ENCODE results near the gene TTC23.

Gene TTC23

DNA sequence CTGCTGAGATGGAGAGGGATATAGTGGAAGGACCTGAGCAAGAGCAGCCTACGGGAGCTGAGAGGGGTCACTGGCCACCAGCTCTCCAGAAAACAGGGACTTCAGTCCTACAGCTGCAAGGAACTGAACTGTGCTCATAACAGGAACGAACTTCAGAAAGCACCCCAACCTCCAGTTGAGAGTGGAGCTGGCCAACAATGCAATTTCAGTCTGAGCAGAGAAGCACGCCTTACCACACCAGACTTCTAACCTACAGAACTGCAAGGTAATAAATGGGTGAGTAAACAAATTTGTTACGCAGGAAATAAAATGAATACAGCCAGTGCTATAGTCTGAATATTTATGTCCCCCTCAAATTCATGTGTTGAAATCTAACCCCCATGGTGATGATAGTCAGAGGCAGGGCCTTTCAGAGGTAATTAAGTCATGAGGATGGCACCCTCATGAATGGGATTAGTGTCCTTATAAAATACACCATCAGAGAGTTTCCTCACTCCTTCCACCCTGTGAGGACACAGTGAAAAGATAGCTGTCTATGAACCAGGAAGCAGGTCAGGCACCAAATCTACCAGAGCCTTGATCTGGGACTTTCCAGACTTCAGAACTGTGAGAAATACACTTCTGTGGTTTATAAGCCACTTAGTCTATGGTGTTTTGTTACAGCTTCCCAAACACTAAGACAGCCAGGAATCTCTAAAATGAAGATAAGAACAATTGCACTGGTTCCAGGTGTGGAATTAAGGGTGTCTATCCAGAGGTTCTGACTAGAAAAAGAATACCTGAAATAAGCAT is 85.9 kb downstream of the TTC23 start:
- no peak for DNase-seq

DNA sequence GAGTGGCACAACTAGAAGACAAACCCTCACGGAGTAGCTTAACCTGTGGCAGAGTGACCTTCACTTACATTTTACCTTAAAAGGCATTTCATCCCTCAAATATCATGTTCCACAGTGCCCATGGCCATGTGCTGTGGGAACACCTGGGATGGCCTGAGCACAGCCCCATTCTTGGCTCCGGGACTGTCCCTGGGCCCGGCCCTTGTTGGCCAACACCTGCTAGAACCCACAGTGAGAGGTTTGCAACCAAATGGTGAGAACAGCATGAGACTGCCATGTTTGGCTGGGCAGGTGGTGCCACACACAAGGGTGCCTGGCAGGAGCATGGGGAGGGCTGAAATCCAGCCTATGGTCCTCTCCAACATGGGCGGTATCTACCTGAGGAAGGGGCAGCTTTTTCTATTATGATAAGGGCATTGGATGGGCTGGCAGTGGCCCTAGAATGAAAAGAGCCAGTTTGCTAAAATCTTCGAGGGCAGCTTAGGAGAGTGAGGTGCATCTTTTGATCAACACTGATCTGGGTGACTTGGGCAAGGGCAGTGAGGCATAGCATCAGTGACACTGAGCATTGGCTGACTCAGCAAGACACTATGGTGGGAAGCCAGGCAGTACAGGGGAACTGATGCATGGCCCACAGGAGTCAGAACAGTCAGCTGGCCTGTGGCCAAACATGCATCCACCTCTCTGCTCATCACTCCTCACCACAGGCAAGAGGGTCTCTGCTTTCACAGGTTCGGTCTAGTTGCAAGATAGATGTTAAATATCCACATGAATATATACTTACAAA is 90.6 kb downstream of the TTC23 start:
- no peak for DNase-seq

DNA sequence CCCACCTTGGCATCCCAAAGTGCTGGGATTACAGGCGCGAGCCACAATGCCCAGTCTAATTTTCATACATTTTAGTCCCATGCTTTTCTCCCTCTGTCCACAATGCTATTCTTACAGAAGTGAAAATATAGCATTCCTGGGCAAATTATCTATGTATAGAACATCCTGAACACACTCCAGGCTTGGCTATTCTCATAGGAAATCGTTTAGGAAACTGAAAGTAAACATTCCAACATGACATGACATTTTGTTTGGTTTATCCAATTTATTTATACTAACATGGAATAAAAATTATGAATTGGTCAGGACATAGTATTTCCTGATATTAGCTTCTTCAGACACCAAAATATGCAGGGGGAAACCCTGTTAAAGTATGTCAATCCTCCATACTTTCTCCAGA is 91.9 kb downstream of the TTC23 start:
- DNase-seq: no peak

DNA sequence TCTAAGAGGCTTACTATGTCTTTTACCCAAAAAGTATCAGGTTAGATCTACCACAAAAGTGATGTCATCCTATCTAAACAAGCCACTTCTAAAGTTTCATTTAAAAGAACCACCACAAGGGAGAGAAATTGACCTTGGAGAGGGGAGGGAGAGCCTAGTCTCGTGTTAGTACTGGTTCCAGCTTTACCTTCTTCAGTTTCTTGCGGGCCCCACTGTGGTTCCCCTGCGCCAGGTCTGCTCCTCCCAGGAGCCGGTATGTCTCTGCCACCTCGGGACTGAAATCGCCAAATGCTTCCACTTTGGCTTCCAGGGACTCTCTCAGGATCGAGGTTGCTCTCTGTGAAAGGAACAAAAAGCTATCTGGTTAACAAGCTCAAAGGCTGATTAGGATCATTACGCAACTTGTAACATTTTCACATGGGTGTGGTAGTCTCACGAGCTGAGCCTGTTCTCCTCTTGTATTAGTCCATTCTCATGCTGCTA is 93.4 kb downstream of the TTC23 start:
- DNase-seq: no peak

DNA sequence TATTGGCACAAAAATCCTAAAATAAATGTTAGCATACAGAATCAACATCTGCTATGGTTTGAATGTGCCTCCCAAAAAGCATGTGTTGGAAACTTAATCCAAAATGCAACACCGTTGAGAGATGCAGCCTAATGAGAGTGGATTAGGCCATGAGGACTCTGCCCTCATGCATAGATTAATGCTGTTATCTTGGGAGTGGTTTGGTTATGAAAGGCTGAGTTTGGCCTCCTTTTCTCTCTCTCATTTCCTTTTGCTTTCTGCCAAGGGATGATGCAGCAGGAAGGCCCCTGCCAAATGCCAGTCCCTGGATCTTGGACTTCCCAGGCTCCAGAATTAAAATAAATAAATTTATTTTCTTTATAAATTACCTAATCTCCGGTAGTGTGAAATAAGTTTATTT is 95.1 kb downstream of the TTC23 start:
- DNase-seq: no peak

DNA sequence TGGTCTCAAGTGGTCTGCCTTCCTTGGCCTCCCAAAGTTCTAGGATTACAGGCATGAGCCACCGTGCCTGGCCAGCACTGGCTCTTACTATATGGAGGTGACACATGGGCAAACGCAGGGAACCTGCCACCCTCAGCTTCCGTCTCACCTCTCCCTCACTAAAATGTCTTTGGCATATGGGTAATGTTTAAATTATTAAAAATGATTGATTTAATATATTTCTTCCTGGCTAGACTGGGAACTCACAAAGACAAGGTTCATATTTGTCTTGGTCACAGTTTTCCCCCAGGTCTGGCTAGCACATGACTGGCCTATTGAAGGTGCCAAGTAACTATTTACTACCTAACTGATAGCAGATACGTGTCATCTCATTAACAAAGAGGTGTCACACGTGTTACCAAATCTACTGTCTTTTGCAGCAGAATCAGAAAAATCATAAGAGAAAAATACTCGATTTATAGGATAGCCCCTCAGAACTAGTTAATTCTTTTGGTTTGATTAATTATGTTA is 96.3 kb downstream of the TTC23 start:
- DNase-seq: no peak

DNA sequence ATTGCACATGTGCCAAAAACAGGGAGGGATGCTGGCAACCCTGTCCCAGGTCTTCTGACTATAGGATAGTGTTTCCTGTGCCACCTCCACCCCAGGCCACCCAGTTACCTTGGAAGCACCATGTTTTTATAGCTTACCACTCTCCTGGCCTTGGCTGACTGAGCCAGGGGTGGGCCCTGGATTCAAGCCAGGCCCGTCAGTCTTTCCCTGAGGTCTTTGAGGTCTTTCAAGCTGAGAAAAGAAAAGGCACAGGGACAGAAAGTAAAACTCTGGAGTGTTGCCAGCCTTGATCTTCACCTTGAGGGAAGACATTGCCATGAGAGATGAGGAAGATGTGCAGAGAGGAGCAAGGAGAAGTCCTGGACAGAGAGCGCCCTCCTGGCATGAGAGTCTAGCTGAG is 98.2 kb downstream of the TTC23 start:
- no peak for DNase-seq

DNA sequence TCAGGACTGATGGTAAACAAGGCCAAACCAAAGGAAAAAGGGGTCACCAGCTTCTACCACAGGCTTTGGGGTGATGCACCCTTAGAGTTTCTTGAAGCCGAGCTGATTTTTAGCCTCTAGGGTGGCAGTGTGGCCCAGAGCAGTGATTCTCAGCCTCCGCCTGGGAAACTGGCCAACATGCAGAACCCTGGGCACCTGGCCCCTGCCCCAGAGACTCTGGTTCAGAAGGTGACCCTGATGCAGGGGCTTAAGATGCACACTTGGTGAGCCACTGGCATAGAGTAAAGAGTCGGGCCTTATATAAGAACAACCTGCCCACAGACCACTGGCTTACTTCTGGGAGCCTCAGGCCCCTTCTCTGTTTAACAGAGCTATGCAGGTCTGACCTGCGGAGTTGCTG is 100.0 kb downstream of the TTC23 start:
- DNase-seq: no peak

DNA sequence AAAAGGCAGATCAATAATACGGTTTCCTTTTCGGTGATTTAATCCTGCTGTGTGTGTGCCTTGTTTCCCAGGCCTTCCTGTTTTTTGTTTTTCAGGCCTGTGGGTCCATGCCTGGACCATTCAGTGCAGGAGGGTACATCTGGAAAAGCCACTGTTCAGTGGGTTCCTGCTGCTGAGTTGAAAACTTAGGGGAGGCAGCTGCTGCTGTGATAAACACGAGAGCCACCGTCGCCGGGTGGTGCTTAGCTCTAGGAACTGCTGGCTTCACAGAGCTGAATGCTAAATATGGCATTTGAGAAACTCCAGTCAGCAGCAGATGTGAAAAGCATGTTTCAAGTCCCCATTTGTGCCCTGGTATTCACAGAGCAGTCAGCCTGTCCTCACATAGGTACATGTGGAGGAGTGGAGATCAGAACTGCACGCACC is 100.5 kb downstream of the TTC23 start:
- DNase-seq: no peak

DNA sequence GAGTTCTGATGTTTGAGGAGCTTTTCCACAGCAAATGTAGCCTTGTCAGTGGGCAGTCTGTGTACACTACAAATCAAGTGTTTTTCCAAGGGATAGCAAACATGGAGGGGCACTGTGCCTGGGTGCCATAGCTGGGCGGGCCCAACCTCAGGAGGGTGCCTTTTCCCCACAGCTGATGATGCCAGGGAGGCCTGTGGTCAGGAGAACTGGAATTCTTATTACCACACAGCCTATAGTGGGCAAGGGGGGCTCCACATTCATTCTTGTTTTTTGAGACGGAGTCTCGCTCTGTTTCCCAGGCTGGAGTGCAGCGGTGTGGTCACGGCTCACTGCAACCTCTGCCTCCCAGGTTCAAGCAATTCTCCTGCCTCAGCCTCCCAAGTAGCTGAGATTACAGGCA is 102.7 kb downstream of the TTC23 start:
- no peak for DNase-seq

DNA sequence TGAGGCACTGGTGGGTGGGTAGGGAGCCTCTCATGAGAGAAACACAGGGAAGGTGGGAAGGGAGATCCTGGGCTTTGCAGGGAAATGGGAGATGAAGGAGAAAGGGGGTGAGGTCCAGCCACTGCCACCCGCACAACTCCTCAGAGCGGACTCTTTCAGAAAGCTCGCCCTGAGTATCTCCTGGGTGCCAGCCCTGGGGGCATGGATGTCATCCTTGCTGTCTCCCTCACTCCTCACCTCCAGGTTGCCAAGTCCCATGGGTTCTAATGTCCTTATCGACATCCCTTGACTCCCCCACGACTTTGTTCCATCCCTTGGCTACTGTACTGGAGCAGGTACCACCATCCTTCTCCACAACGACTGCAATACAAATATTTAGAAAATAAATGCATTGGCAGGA is 103.6 kb downstream of the TTC23 start:
- no peak for DNase-seq

DNA sequence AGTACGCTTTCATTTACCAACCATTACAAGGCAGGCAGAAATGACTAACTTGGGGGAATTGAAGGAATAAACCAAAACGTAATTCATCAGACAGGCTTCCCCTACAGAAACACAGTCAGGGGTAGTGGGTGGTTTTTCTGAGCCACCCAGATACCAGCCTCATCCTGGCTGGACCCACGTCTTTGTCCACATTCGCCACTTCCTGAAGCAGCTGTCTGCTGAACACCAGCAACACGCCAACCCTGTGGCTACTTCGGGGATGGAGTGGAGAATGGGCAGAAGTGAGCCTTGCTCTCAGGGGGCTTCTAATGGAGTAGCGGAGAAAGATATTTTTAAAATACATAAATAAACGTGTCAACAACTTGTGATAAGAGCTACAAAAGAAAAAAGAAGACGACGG is 104.4 kb downstream of the TTC23 start:
- DNase-seq: no peak

DNA sequence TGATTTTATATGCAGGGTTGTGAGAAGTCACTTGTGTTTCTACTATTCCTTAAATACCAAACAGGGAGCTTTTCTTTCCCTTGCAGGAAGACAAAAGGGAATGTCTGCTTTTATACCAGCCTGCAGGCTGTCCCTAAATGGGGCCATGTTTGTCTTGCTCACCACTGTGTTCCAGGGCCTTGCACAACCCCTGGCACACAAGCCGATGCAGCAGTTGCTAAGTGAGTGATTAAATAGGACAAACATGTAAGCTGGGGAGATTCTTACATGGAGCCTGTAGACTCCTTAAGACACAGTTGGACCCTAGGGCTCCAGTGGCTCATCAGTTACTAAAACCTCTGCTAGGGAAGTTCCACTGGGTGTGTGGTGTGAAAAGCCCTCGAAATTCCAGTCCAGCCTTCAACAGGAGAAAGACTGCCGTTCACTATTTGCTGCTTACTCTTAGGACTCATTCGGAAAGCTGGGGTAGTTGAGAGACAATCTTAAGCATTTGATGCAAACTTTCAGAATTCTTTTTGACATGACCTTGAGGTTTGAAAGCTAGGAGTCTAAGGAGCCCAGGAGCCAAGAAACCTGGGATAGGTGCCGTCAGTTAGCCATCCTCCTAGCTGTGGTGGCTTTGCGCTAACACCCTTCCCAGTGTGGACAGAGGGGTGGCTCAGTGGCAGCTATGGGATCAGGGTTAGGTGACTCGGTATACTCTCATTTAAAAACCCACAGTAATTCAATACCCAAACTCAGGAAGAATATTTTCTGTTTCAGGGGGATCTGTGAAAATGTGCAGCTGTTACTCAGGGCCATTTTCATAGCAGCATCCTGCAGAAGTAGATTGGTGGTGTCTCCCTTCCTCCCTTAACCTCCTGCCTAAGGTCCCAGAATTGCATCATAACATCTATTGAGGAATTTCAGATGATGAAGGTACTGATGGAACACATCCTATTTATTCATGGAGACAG is 105.4 kb downstream of the TTC23 start:
- no peak for DNase-seq

DNA sequence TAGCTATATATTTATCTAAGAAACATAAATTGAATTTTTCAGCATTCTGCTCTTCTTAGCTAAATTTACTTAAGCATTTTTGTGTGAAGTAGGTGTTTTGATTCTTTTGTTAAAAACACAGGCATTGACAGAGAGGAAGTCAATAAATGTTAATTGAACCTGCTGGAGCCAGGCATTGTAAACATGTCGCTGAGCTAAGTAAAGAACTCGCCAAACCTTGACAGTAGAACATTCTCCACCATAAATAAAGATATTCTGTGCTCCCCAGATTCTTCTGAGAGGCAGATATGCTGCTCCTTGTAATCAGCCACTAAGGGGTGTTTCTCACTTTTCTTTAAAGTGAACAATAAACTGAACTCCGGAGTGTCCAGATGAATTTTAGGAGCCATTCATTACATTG is 106.1 kb downstream of the TTC23 start:
- DNase-seq: no peak

DNA sequence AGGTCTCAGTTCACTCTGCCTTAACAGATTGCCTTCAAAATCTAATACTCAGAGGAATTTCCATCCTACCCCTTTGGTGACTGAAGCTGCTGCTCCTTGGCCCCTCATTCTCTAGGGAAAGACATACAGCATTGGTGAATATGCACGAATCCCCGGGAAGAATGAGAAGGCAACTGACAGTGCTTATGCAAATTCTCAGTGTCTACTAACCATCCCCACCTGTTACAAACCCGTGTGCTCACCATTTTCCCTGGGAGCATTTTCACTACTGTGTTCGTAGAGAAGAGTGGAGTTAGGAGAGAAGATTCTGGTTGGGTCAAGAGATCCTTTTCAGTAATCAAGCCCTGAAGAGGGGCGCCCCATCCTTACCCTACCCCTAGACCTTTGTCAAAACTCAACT is 106.8 kb downstream of the TTC23 start:
- DNase-seq: no peak

DNA sequence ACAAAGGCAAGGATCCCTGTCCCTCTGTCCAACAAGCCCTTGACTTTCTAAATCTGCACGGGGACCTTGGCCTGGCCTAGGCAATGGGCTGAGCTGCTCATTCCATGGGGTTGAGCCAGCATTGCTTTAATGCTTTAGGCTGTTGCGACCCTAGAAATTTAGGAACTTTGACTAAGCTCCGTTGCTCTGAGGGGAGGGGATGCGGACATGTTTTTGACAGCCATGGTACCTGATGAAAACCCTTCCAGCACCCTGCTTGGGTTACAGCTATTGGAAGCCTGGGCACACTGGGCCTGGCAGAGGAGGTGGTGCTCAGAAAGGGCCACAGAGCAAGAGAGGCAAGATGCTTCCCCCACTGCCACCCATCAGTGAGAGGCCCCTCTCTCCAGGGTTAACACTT is 107.4 kb downstream of the TTC23 start:
- no peak for DNase-seq

DNA sequence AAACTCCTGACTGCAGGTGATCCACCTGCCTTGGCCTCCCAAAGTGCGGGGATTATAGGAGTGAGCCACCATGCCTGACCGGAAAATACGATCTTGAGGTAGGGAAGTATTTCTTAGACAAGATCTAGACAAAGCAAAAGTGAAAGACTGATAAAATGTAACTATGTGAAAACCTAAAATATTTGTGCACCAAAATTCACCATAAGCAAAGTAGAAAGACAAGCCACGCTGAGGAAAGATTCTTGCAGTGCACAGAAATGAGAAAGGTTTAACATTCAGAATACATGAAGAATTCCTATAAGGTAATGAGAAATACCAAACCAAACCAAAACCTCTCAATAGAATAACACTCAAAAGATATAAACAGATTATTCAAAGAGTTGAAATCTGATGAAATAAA is 108.8 kb downstream of the TTC23 start:
- no peak for DNase-seq

DNA sequence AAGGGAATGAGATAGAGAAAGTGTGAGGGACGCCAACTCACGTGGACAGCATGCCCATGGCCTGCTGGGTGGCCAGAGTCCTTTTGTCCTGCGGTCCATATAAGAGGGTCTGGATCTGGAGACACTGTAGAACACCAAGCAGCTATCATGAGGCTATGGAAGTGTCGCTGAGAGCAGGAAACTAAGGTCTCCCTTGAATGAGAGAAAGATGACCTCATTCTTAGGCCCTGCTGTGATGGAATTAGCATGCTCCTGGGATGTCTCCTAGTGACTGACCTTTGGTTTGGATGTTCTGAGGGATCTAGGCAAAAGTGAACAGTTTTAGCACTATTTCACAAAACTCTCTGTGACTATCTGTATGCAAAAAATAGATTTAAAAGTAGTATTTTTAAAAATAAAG is 110.1 kb downstream of the TTC23 start:
- no peak for DNase-seq

DNA sequence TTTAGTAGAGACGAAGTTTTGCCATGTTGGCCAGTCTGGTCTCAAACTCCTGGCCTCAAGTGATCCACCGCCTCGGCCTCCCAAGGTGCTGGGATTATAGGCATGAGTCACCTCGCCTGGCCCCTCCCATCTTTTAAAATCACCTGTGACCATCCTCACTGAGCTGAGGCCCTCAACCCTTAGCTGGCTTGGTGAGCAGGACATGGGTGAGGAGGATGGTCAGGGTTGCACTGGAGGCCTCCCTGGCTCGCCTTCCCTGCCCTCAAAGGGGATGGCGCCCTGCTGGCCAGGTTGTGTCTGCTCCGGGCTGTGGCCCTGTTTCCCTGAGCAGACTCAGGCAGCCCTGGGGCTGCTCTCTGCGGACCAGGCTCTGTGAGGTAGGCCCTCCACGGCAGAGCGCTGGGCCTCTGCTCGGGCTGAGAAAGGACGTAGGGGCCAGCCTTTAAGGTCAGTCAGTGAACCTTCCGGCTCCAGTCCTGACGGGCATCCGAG is 110.8 kb downstream of the TTC23 start:
- DNase-seq: no peak

DNA sequence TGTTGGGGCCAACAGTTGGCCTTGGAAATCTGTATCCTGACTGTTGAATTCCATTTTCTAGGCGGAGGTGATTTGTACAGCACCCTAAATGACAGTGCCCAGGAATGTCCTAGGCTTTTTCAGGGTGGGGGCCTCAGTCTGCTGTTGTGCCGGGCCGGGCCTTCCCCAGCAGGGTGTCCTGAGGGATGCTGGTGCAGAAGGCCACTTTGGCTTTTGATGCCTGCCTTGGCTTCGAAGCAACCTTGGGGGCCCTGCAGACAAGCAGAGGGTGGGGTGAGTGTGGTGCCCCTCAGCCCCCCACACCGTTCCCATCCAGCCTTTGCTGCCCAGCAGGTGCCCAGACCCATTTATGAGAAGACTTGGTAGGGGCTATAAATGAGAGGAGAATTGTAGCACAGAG is 111.5 kb downstream of the TTC23 start:
- DNase-seq: no peak

DNA sequence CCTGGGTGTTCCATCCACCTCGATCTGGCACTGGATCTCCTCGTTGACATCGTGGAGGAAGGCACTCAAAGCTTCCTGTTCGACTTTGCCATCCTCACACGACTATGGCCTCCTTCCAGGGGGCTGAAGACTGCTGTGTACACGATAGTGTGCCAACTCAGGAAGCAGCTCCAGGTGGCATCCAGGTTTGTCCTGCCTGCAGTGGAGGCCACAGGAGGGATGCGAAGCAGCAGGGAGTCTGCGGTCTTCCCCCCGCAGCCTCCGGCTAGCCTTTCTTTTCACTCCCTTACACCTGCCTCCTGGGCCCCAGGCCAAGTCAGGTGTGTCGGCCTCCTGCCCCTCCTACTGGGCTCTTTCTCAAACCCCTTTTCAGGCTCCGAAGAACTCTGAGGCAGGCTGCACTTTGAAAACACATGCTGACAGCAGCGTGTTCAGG is 112.3 kb downstream of the TTC23 start:
- DNase-seq: no peak

DNA sequence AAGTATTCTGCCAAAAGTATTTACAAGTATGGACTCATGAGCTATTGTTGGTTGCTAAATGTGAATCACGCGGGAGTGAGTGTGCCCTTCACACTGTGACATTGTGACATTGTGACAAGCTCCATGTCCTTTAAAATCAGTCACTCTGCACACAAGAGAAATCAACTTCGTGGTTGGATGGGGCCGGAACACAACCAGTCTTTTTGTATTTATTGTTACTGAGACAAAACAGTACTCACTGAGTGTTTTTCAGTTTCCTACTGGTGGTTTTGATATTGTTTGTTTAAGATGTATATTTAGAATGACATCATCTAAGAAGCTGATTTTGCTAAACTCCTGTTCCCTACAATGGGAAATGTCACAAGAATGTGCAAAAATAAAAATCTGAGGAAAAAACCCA is 114.2 kb downstream of the TTC23 start:
- no peak for DNase-seq

DNA sequence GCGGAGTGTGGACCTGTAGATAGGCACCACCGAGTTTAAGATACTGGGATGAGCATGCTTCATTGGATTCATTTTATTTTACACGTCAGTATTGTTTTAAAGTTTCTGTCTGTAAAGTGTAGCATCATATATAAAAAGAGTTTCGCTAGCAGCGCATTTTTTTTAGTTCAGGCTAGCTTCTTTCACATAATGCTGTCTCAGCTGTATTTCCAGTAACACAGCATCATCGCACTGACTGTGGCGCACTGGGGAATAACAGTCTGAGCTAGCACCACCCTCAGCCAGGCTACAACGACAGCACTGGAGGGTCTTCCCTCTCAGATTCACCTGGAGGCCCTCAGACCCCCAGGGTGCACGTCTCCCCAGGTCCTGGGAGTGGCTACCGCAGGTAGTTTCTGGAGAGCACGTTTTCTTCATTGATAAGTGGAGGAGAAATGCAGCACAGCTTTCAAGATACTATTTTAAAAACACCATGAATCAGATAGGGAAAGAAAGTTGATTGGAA is 115.0 kb downstream of the TTC23 start:
- no peak for DNase-seq
